OCI-LY7 (cell line): Measurements from ENCODE around the gene GAS6. TPM values are rescaled to one million over a fixed set of nuclear protein-coding genes. Genes with fewer than 3 reads are reported as not detected.

Experiments
- BruUV-seq: library from RNA; stranded (reverse); fragments of 400-500 nt; replicated peaks from 2 replicates; lab custom pipeline; 2021; lab: Mats Ljungman, UMichigan
- CTCF ChIA-PET: fragments of 300-600 bp; sonication (Branson Sonifier 250); formaldehyde crosslinking; loops from one replicate; lab custom pipeline; 2022; ENCODE audit warnings: antibody characterized with exemption; ENCODE audit not compliant: unreplicated experiment; lab: Charles Lee
- POLR2A ChIA-PET: fragments of 300-600 bp; sonication (Branson Sonifier 250); formaldehyde crosslinking; loops from one replicate; lab custom pipeline; 2022; ENCODE audit warnings: antibody characterized with exemption; lab: Charles Lee
- DNase-seq: peaks from one replicate; pipeline ENCODE4 v3.0.0-alpha.2; 2015; ENCODE audit warnings: low spot score
- H2AFZ ChIP-seq: fragments of 200-600 bp; sonication (generic), shearing (Covaris generic); 2 replicates; pipeline ENCODE4 v1.6.1; 2014; ENCODE audit warnings: mild to moderate bottlenecking, antibody characterized with exemption, low read length, moderate library complexity
- H3K27ac ChIP-seq: fragments of 200-600 bp; sonication (generic); 2 replicates; pipeline ENCODE4 v1.5.1; 2014; ENCODE audit warnings: mixed run types, low read depth, mild to moderate bottlenecking, moderate library complexity, low read length, inconsistent platforms; ENCODE audit not compliant: poor library complexity, severe bottlenecking
- H3K36me3 ChIP-seq: fragments of 200-600 bp; sonication (generic); 2 replicates; pipeline ENCODE4 v1.6.1; 2014; ENCODE audit warnings: mild to moderate bottlenecking, antibody characterized with exemption, low read length, moderate library complexity, mixed read lengths; ENCODE audit not compliant: insufficient read depth
- H3K4me1 ChIP-seq: fragments of 200-600 bp; sonication (generic); 2 replicates; pipeline ENCODE4 v1.5.1; 2014; ENCODE audit warnings: mild to moderate bottlenecking, low read length; ENCODE audit not compliant: insufficient read depth, poor library complexity, severe bottlenecking
- H3K4me2 ChIP-seq: fragments of 200-600 bp; sonication (generic); 2 replicates; pipeline ENCODE4 v1.6.1; 2014; ENCODE audit warnings: mild to moderate bottlenecking, low read length
- H3K4me3 ChIP-seq: fragments of 200-600 bp; sonication (generic); 2 replicates; pipeline ENCODE4 v1.5.1; 2014; ENCODE audit warnings: mild to moderate bottlenecking, low read depth, low read length; ENCODE audit not compliant: poor library complexity, severe bottlenecking
- H3K79me2 ChIP-seq: fragments of 200-600 bp; sonication (generic); 2 replicates; pipeline ENCODE4 v1.6.1; 2016; ENCODE audit warnings: low read depth, mild to moderate bottlenecking, low read length, moderate library complexity, mixed read lengths; ENCODE audit not compliant: insufficient read depth
- H3K9me2 ChIP-seq: fragments of 200-600 bp; sonication (generic); 2 replicates; pipeline ENCODE4 v1.6.1; 2016; ENCODE audit warnings: mild to moderate bottlenecking, low read length, mixed read lengths; ENCODE audit not compliant: insufficient read depth
- H3K9me3 ChIP-seq: fragments of 200-600 bp; sonication (generic); 2 replicates; pipeline ENCODE4 v1.6.1; 2014; ENCODE audit warnings: mild to moderate bottlenecking, mixed run types, low read length, mixed read lengths
- H4K20me1 ChIP-seq: fragments of 200-600 bp; sonication (generic); 2 replicates; pipeline ENCODE4 v1.6.1; 2014; ENCODE audit warnings: mild to moderate bottlenecking, antibody characterized with exemption, low read length, moderate library complexity, mixed read lengths; ENCODE audit not compliant: insufficient read depth
- CTCF ChIP-seq: fragments of 200-600 bp; sonication (generic); conservative IDR thresholded peaks from 2 replicates; pipeline ENCODE4 v1.5.1; 2014; ENCODE audit warnings: mild to moderate bottlenecking, antibody characterized with exemption, low read length, moderate library complexity, mixed read lengths
- EZH2phosphoT487 ChIP-seq: fragments of 200-600 bp; sonication (generic); IDR thresholded peaks from 2 replicates; pipeline ENCODE4 v1.6.1; 2018; ENCODE audit warnings: low read depth, borderline replicate concordance, mild to moderate bottlenecking, mixed run types, antibody characterized with exemption, low read length, moderate library complexity, mixed read lengths
- intact Hi-C: fragments of 100-400 bp; cut with micrococcal nuclease; formaldehyde crosslinking; loops from one replicate; pipeline ENCODE4 v1.10.0; 2022; ENCODE audit not compliant: unreplicated experiment
- total RNA-seq, 2 experiments: library from RNA; depleted of rRNA in 1 of 2; stranded (reverse); fragments of >200 nt in 1 of 2; shearing (Covaris generic) in 1 of 2; gene quantifications; 2 replicates each; pipeline ENCODE4 v1.2.3, GENCODE V29; 2014 to 2022

The GAS6 gene
- total RNA-seq, 2 experiments from 2014 or later: not detected

GRCh38 chr13:113816254-113816929 is 47.5 kb downstream of the GAS6 start:
- H3K27ac ChIP-seq: peak overlapping the region; percentile 70
- H3K9me3 ChIP-seq: no peaks in the 10 kb centered on the region
- CTCF ChIA-PET: no interaction called here
- peaks cover 4% of the 10 kb centered on the region for H3K4me1 ChIP-seq
- TF ChIP-seq CTCF: no peak
- no peak for TF ChIP-seq EZH2phosphoT487
- H3K9me2 ChIP-seq: no peaks in the 10 kb centered on the region
- peak overlapping the region; percentile 98 for H3K4me3 ChIP-seq
- H3K79me2 ChIP-seq: peaks cover 15% of the 10 kb centered on the region
- BruUV-seq: no TSS peak
- intact Hi-C loops: loop anchor here (2.0 to 5.0 kb wide), 2 partner anchors 206 to 410 kb away; no protein-coding TSS in a partner anchor
- no peaks in the 10 kb centered on the region; the same call in 1 of the 2 replicates for H4K20me1 ChIP-seq
- peak overlapping the region; percentile 95 for H3K4me2 ChIP-seq
- H3K36me3 ChIP-seq: peaks cover 15% of the 10 kb centered on the region
- DNase-seq: no peak
- H2AFZ ChIP-seq: peak overlapping the region; percentile 78; the same call in 1 of the 2 replicates
- POLR2A ChIA-PET: no interaction called here

GRCh38 chr13:113815151-113816058 is 48.5 kb downstream of the GAS6 start:
- no peaks in the 10 kb centered on the region; the same call in 1 of the 2 replicates for H4K20me1 ChIP-seq
- intact Hi-C loops: loop anchor here (2.0 to 5.0 kb wide), 2 partner anchors 207 to 411 kb away; no protein-coding TSS in a partner anchor
- peak overlapping the region; percentile 95 for H3K4me2 ChIP-seq
- H3K36me3 ChIP-seq: peaks cover 15% of the 10 kb centered on the region
- H3K9me3 ChIP-seq: no peaks in the 10 kb centered on the region
- TF ChIP-seq EZH2phosphoT487: no peak
- TF ChIP-seq CTCF: no peak
- H3K79me2 ChIP-seq: peaks cover 15% of the 10 kb centered on the region
- TSS peak; percentile 94 for BruUV-seq
- H2AFZ ChIP-seq: peak overlapping the region; percentile 78
- peak overlapping the region; percentile 98 for H3K4me3 ChIP-seq
- ChIA-PET CTCF (no interaction called here), POLR2A (no interaction called here)
- DNase-seq: peak; percentile 84
- H3K27ac ChIP-seq: peak overlapping the region; percentile 70
- H3K9me2 ChIP-seq: no peaks in the 10 kb centered on the region
- H3K4me1 ChIP-seq: peaks cover 4% of the 10 kb centered on the region
